Measurements from ENCODE around the gene BRD2.

The BRD2 gene

DNA sequence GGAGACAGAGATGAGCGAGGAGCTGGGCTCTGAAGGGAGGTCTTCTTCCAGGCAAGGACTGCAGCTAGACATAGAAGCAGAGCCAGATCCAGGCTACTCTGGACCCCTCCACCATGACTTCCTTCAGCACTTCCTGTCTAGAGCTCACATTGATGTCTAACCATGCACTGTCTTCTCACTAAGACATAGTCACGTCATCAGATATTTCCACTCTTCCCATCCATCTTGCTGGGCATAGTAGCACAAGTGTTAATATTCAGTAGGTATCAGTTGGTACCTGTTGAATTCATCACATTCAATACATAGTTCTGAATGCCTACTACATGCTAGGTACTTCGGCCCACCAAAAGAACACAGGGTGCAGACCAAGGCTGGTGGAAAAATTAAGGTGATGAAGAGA lies 18.4 kb upstream of the BRD2 start:
- no peak for DNase-seq

DNA sequence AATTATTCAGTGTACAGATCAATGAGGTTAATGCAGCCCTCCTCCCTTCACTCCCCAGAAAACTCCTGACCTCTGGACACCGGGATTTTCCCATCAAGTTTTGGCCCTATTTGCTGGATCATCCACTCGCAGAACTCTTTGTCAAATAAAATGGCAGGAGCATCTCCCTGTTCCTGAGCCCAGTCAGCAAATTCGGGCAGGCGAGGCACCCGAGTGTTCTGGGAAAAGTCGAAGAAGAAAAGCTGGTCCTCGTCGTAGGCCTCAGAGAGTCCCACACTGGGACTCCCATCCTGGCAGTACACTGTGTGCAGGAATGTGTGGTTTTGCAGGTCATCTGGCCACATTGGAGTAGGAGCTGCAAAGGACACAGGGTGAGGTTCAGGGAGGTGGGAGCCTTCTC lies 17.9 kb upstream of the BRD2 start:
- DNase-seq = no peak

DNA sequence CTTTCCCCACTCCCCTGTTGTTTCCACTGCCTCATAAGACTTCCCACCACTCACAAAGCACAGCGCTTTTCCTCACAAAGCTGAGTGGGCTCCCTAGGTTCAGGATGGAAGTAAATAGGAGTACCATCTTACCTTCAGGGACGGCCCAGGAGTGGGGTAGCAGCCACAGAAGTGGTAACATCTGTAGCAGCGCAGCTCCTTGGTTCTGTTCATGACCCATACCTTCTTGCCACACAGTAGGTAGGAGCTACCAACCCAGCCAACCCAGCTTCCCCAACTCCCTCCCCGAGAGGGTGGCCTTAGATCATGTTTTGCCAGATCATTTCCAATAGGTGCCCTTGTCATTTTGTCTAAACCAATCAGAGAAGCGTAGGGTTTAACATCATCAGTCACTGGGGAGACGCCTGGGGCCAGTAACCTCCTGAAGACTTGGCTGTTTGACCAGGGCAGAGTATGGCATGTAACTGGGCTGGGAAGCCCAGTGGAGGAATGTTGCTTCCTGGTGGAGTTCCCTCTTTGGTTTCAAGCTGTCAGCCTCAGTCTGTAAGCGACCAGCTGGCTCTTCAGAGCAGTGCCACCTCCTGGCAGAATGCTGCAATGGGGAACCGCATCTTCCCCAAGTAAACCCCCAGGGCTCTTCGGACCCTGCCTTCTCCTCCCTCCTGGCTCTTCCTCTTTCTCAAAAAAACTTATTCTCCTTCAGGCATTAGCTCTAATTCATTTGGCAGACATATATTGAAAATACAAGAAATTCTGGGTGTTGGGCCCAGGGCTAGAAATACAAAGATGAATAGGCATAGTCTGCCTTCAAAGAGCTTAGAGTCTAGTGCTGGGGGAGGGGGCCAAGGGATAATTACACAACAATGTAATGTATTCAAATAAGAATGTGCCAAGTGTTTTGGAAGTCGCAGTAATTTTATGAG lies 15.3 kb upstream of the BRD2 start, which contains the start of gene HLA-DMA:
Gene HLA-DMA, minus strand, starts transcription at position 281 of the 923 bp plus-strand sequence. Its CDS starts 61 bp downstream, at position 220.
- DNase-seq = peak; percentile 5

DNA sequence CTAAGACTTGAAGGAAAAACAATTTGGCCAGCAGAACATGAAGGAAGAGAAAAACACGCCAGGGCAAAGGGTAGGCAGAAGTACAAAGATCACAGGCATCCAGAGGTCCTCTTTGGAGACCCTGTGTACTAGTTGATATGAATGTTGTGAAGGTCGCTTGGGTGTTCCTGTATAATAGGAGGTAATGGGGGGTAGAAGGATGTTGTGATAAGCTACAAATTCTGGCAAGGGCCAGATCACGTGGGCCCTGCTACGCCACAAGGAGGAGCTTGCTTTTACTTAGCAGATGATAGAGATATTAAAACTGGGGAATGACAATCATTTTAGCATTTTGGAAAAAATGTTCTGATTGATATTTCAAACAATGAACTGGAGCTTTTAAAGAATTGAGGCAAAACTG lies 14.6 kb upstream of the BRD2 start:
- DNase-seq = no peak

DNA sequence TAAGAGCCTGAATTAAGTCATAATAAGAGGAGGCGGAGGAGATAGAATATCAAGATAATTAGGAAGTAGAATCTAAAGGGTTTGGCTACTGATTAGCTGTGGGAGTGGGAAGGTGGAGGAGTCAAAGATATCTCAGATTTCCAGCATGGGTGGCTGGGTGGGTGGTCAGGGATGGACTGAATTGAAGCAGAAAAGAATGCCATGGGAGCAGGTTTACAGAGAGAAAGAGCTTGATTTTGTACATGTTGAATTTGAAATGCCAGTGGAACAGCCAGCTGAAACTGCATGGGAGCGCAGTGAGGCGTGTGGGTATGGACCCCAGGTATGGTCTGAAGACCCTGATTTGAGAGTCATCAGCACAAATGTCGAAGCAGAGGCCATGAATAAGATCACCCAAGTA lies 14.1 kb upstream of the BRD2 start:
- DNase-seq = no peak

DNA sequence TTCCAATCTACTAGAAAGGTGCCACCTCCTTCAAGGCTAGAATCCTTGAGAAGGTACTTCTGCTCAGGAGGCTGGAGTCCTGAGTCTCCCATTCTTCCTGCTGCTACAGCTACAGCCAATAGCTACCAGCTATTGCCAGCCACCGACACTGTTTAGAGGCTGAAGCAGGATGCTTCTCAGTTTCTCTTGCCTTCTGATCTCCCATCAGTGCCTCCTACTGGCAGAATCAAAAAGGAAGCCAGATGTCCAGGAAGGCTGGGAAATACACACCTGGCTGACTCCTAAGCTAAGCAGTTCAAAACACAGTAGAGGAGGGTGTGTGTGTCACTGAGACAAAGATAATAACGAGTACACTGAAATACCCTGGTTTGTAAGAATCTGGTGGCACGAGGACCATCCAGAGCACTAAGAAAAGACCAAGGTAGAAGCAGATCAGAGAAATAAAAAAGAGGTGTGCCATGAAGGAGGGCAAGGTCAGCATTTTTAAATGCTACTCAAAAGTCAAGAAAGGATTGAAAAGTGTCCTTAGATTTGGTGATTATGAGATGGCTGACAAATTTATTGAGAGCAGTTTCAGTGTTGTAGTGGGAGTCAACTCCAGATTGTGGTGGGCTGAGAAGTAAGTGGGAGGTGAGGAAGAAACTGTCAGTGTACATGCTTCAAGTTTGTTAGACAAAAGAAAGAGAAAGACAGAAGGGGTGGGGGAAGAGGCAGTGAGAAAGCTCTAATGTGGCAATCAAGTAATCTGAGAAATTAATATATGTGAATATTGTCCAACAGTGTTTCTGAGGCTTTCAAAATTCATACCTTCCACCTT lies 13.2 kb upstream of the BRD2 start:
- DNase-seq = no peak

DNA sequence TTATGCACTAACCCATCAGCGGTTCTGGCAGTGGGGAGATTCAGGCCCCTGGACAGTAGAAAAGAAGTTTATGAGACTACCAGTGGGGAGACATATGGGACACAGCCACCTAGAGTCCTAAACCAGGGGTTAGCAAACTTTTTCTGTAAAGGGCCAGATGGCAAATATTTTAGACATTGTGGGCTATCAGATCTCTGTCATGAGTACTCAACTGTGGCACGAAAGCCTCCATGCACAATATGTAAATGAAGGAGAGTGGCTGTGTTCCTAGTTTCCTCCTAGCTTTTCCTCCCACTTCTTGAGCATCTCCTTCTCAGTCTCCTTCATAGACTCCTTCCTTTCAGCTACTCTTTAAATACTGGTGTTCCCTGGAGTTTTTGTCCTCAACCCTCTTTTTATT lies 12.2 kb upstream of the BRD2 start:
- DNase-seq = no peak

DNA sequence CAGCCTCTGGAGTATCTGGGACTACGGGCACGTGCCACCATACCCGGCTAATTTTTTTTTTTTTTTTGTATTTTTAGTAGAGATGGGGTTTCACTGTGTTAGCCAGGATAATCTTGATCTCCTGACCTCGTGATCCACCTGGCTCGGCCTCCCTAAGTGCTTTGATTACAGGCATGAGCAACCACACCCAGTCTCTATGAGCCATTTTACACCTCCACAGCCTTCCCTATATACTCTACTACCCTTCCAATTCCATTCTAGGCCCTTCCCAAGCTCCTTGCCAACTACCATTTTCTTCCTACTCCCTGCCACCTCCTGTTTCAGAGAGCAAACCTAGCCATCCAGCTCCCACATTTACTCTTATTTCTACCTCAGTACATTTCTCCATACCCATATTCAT lies 7.8 kb upstream of the BRD2 start:
- DNase-seq = no peak

DNA sequence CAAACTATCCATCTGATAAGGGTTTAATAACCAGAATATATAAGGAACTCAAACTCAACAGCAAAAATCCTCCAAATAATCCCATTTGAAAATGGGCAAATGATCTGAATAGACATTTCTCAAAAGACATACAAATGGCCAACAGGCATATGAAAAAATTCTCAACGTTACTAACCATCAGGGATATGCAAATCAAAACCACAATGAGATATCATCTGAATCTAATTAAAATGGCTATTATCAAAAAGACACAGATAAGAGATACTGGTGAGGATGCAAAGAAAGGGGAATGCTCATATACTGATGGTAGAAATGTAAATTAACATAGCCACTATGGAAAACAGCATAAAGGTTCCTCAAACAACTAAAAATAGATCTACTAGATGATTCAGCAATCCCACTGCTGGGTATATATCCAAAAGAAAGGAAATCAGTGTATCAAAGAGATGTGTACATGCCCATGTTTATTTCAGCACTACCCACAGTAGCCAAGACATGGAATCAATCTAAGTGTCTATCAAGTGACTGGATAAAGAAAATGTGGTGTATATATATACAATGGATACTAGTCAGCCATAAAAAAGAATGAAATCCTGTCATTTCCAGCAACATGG lies 6.1 kb upstream of the BRD2 start:
- no peak for DNase-seq

DNA sequence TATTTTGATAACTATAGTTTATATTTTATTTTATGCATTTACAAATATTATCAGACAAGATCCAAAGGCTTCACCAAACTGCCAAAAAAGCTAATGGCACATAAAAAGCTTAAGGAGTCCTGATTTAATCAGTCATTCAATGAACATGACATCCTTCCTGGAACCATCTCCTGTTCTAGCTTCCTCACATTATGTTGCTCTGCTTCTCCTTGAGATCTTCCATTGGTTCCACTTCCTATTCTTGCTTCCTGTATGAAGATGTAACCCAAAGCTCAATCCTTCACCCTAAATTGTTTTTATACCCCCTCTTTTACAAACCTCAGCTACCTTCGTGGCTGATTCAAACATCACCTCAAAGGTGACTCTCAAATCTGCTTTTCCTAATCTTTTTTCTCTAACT lies 4.5 kb upstream of the BRD2 start:
- no peak for DNase-seq

DNA sequence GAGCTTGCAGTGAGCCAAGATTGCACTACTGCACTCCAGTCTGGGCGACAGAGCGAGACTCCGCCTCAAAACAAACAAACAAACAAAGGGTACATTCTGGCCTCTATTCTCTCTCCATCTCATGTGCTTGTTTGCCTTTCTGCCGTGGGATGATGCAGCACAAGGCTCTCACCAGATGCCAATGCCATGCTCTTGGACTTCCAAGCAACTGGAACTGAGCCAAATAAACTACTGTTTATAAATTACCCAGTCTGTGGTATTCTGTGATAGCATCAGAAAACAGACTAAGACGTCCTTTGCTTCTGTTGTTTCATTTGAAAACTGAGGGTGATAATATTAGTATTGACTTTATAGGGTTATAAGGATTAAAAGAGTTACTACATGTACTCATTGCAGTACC lies 3.6 kb upstream of the BRD2 start:
- DNase-seq = no peak

DNA sequence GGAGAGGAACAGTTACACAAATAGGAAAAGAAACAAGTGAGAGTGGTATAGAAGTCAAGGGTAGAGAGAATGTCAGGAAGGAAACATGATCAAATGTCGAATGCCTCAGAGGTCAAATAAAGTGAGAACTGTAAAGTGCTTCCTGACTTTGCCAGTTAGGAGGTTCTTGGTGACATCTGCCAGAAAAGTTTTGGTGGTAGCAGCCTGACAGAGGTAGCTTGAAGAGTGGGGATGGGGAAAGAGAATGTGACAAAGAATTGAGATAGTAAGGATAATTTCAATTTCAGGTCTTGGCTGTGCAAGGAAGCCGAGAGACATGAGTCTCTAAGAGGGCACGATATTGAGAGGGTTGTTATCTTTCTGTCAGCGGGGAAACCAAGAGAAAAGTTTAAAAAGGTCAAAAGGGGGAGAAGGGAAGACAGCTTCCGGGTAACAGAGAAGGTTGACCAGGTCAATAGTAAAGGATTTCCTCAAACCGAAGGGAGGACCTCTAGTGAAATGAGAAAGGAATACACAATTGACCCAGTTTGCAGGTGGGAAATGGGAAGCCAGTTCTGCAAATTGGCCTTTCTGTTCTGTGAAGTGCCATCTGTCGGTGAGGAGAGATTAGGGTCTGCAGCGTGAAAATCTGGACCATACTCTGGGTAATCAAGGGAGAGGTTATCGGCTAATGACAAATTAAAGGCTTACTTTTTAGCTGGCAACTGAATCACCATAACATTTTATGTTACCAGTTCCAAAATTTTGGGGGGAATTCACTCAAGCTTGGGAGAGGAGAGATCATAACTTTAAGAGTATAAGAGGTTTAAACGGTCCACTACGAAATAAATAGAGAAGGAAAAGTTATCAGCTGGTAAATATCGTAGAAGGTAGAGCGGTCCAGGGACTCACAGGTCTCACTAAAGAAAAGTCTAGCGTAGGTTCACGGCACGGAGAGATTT lies 973 bp upstream of the BRD2 start:
- peak; percentile 56 for DNase-seq

DNA sequence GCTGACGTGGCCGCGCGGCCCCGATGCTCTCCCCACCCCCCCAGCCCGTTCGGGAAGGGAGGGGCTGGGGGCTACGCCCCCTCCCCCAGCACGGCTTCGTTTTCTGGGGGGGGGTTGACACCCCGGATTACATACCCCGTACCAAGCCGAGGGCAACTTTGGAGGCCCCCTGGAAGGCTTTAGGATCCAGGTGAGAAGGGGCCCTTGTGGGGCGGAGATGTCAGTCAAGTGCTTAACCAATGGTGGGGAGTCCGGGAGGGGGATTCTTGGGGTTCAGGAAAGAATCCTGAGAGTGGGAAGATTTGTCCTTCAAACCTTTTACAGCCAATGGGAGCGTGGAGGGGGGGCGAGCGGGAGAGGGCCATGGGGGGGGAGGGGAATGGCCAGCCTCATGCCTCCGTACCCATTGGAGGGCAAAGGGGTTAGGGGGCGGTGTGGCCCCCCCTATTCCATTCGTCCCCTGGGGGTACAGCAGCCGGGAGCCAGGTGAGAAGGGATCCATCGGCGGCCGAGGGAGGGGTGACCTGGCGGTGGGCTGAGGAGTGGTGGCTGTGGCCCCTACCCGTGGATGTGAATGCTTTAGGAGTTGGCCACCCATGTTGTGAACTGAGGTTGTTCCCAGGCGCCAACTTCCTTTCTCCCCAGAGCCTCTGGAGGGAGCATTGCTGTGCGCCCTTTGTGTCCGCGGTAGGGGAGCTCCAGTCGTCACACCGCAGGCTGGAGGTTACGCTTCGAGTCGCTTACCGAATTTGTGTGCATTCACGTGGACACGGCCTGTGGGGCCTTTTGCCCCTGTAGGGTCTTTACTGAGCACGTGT lies 682 bp downstream of the BRD2 start:
- DNase-seq = peak; percentile 75

DNA sequence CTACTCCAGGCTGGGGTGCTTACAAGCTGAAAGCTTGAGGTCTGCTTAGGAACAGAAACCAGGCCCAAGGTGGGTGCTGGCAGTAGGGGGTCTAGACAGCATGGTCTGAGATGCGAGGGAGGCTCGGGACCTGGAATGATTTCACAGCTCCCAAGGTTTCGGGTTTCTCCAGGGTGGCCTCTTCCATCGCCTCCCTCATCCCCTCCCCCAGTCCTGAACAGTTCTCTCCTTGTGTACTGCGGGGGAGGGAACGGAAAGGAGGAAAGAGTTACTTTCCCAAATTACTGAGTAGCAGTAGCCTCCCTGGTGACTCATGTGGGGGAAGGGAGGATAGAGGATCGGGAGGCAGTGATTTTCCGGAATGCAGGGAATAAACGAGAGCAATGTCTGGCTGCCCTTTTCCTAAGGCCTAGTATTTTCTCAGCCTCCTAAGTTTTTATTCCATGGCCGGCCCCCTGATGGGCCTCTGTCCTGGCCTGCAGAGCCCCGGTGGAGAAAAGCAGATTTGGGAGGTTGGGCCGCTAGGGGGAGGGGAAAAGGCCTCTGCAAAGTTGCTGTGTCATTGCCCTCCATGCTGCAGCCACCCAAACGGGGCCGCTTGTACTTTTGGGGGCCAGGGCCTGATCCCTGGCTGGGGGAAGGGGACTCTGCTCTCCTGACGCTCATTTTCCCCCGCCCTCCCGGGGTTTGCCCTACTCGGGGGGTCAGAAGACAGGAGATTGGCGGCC lies 1.5 kb downstream of the BRD2 start:
- DNase-seq = peak; percentile 80

DNA sequence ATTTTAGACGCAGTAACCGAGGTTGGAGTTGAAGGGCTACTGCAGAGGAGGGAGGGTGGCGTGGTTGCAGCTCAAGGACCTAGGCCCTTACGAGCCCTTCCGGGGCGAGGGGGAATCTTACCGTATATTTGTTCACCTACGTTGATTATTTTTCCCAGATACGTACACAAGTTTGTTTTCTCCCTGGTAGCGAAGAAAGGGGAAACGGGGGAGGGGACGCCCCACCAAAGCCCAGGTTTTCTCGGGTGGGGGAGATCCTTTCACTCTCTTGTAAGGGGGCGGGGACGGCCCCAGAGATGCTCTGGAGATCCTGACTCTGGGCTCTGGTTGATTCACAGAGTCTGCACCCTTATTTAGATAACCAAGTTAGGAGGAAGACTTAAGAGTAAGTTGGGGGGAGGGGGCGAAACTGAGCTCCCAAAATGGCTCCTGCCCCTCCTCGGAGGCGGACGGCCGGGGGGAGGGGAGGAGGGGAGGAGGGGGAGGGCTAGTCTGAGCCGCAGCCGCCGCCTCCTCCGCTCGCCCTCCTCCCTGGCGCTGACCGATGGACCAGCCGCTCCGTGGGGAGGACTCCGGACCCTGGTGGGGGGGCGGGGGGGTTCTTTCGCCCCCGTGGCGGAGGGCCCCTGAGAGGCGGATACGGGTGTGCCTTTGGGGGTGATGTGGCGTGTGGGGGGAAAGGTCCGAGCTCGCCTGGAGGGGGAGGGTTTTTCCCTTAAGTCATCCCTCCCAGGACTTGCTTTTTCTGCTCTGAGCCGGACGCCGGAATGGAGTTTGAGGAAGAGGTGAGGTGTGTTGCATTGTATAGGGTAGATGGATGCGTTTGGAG lies 2.2 kb downstream of the BRD2 start:
- peak; percentile 79 for DNase-seq

DNA sequence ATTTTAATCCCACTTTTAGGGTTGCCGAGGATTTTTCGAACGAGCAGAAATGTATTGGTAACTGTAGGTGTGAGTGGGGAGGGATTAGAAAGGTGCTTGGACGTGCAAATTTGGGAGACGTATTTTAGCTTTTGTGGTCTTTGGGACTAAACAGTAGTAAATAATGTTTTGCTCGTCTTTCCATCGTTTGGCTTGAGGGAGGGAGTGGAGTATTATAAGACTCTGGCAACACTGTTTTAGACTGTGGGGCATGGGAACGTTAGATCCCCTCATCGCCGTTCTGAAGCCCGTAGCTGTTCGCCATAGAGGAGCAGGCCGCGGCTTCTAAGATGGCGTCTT lies 2.8 kb downstream of the BRD2 start:
- DNase-seq = no peak

DNA sequence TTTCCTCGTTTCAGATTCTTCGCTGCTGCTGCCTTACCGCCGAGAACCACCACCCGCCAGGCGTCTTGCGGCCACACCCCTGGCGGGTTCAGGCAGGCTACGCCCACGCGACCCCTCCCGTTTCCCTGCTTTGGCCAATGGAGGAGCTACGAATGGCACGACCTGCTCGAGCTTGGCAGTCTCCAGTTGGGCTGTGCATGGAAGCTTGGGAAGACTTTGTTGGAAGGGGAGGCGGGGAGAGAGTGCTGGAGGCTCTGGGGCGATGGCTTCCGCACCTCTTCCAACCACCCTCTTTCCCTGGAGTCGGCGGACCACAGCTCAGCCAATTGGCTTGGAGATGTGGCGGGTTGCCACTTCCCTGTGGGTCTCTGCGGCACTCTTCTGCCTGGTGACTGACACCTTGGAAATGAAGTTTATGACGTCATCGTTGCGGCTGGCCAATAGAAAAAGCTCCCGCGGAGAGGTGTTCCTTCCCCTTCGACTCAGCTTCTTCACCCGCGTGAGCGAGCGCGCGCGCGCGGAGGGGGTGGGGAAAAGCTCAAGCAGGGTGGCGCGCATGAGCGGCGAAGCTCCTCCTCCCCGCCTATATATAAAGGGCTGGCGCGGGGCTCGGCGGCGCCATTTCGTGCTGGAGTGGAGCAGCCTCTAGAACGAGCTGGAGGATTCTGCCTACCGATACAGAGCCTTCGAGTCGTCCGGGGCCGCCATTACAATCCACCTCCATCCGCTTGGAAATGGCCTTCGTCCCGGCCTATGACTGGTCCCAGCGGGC lies 3.4 kb downstream of the BRD2 start:
- DNase-seq = peak; percentile 100

DNA sequence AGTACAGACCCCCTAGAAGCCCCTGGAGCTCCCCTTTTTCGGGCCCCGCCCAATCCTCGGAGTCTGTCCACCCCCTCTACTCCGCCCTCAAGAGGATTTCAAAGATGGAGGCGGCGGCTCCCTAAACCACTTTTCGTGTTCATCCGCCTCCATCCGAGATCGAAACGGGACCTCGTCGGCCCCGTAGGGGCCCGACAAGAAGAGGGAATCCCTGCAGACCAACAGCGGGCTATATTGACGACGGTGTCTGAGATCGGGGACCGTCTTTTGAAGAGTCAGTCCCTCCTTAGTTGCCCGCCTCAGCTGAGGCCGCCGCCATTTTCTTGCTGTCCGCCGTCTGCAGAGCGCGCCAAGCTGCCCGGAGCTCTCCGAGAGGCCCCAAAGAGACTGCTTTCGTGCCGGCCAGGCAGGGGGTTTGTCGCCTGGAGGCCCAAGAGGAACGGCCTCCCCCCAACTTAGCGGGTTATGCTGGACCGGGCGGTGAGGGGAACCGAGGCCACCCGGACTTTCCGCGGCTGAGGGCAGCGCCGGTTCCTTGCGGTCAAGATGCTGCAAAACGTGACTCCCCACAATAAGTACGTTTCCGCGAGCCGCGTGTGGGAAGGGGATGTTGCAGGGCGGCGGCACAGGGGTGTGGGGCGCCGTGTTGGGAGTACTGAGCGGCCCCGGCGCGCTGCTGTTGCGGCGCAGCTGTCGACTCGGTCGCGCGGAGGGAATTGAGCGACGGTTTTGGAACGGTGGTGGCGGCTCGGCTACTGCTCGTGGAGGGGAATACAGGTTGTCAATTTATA lies 4.2 kb downstream of the BRD2 start:
- DNase-seq = no peak
